Fibroblast of skin of right biceps (primary cell): ENCODE data around the gene COX7B2.

Source experiments
- DNase-seq: peaks from one replicate; pipeline ENCODE4 v3.0.0-alpha.2; 2013

COX7B2 gene

GRCh38 chr4:46886711-46887110, 22.3 kb downstream of the COX7B2 start:
- no peak for DNase-seq

- no peak for DNase-seq
Measured at GRCh38 chr4:46878641-46879040, 30.4 kb downstream of the COX7B2 start.

DNA sequence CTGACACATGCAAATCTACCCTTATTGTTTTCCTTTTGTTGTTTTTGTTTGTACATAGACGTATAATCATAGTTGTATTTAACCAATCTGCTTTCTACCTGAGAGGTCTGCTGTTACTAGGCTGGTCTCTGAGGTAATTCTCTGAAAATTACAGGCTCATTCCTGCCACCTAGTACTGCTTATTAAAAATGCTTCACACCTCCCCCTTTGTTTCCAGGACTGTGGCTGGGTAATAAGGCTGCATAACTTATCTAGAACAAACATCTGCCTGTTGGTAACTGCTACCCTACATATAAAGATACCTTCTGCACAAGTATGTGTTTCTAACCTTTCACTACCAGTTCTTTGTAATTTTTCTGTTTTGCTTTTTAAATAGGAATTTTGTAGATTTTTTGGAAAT, 34.2 kb downstream of the COX7B2 start:
- DNase-seq = no peak

DNA sequence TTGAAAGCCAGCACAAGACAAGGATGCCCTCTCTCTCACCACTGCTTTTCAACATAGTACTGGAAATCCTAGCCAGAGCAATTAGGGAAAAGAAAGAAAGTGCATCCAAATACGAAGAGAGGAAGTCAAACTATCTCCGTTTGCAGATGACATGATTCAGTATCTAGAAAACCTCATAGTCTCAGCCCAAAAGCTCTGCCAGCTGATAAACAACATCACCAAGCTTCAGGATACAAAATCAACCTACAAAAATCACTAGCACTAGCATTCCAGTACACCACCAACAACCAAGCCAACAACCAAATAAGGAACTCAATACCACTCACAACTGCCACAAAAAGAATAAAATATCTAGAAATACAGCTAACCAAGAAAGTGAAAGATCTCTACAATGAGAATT, 38.6 kb downstream of the COX7B2 start:
- no peak for DNase-seq

GRCh38 chr4:46856333-46856732, 52.7 kb downstream of the COX7B2 start:
- DNase-seq = no peak

GRCh38 chr4:46852800-46853199, 56.2 kb downstream of the COX7B2 start:
- no peak for DNase-seq

GRCh38 chr4:46850026-46850425, 59.0 kb downstream of the COX7B2 start:
- no peak for DNase-seq

DNA sequence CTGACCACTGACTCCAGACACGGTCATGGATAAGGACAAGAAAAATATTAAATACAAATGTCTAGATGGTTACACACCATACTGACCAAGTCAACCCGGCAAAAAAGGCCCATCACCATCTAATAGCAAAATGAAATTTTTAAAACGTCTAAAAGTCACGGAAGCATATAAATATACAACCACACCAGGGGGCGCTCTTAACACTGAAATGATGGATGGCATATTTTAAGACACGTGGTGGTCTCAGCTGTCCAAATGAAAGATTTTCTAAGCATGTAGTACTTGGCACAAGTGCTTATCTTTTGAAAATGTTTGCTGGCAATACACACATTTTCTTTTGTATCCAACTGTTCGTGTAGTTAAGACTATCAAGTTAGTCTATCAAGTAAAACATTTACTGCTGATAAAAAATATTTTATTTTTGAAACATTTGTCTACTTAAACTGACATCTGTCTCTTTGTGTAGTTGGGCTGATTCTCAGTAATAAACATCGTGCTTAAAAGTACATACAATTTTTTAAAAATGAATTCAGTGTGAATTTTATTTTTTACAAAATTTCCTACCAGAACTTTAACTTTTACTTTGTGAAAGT, 64.6 kb downstream of the COX7B2 start:
- peak; percentile 47 for DNase-seq

DNA sequence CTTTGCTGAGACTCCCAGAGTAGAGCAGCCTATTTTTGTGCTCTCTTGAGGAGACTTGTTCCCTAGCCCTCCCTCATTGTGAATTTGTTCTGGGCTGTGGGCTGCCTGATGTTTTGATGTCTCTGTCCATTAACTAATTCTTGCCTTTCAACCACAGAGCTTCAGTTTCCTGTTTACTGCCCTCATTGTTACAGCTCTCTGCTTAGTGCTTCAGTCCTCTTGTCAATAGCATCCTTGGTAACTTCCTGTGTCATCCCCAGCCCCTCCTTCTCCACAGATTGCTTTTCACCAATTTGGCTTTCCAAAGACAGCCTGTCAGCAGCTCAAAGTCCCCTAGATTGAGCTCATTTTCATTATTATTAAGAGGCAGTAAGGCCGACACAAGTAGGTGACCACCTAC, 69.9 kb downstream of the COX7B2 start:
- DNase-seq = no peak

DNA sequence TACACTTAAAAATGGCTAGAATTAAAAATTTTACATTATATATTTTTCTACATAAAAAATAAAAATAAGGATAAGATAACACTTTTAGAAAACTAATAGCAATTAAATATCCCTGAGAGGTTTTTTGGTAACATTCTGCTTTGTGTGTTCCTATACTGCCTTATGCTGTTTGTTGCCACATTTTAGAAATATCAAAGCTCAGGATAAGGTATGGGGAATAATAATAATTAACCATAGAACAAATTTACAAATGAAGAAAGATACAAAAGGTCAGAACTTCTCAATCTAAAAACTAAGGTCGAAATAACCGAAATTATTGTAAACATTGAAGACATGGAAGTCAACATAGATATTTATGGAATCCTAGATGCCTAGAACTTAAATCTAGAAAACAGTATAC, 71.4 kb downstream of the COX7B2 start:
- no peak for DNase-seq

DNA sequence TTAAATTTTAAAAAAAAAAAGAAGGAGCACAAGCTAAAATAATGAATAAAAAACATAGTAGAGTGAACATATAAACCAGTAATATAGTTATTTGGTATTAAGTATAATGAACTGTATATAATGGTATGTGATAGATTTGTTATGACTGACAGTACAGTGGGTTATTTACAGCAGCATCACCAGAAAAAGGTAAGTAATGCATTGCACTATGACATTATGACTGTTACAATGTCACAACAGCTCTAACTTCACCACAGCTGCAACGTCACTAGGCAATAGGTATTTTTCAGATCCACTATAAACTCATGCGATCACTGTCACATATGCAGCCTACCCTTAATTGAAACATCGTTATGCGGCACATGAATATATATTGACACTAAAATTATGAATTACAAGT, 72.5 kb downstream of the COX7B2 start:
- no peak for DNase-seq

DNA sequence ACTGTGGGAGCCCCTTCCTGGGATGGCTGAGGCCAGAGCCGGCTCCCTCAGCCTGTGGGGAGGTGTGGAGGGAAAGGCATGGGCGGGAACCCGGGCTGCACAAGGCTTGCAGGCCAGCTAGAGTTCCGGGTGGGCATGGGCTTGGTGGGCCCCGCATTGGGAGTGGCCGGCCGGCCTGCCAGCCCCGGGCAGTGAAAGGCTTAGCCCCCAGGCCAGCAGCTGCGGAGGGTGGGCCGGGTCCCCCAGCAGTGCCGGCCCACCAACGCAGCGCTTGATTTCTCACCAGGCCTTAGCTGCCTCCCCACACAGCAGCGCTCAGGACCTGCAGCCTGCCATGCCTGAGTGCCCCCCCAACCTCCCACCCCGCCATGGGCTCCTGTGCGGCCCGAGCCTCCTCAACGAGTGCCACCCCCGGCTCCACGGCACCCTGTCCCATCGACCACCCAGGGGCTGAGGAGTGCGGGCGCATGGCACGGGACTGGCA, 78.0 kb downstream of the COX7B2 start:
- DNase-seq = no peak

DNA sequence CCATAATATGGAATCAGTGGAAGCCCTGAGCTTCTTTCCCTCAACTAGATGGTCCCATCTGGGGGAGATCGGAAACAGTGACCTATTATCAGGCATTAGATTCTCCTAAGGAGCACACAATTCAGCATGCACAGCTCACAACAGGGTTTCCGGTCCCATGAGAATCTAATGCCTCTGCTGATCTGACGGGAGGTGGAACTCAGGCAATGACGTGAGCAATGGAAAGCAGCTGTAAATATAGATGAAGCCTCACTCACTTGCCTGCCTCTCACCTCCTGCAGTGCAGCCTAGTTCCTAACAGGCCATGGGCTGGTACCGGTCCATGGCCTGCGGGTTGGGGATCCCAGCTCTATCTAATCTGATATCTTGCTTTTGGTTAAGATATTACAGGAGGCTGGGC, 88.9 kb downstream of the COX7B2 start:
- DNase-seq = no peak

- no peak for DNase-seq
Measured at GRCh38 chr4:46819095-46819494, 90.0 kb downstream of the COX7B2 start.

- no peak for DNase-seq
Measured at GRCh38 chr4:46818604-46819003, 90.4 kb downstream of the COX7B2 start.

GRCh38 chr4:46817806-46818205, 91.2 kb downstream of the COX7B2 start:
- DNase-seq = no peak

DNA sequence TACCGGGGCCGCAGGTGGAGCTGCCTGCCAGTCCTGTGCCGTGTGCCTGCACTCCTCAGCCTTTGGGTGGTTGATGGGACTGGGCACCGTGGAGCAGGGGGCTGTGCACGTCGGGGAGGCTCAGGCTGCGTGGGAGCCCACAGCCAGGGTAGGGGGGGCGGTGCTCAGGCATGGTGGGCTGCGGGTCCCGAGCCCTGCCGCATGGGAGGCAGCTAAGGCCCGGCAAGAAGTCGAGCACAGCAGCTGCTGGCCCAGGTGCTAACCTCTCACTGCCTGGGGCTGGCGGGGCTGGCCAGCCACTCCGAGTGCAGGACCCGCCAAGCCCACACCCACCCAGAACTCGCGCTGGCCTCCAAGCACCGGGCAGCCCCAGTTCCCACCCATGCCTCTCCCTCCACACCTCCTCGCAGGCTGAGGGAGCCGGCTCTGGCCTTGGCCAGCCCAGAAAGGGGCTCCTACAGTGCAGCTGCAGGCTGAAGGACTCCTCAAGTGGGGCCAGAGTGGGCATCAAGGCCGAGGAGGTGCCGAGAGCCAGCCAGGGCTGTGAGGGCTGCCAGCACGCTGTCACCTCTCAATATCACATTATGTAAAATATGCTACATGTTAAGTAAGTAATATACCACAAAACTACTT, 104.1 kb downstream of the COX7B2 start:
- DNase-seq = no peak

DNA sequence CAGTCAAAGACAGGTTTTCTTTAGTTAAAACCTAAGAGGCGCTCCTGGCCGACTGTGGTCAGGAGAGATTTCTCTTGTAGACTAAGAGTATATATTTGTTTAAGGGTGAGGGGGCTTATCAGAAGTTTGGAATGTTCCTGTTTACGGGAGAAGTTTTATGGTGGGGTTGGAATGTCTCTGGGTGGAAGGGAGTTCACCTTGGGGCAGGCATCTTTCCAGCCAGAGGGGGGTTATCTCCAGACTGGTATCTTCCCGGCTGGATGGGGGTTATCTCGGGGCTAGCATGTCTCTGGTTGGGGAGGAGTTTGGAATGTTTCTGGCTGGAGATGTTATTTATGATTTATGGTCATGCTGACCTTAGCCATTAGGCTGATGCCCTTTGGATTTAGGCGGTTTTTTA, 116.0 kb downstream of the COX7B2 start:
- DNase-seq = no peak

DNA sequence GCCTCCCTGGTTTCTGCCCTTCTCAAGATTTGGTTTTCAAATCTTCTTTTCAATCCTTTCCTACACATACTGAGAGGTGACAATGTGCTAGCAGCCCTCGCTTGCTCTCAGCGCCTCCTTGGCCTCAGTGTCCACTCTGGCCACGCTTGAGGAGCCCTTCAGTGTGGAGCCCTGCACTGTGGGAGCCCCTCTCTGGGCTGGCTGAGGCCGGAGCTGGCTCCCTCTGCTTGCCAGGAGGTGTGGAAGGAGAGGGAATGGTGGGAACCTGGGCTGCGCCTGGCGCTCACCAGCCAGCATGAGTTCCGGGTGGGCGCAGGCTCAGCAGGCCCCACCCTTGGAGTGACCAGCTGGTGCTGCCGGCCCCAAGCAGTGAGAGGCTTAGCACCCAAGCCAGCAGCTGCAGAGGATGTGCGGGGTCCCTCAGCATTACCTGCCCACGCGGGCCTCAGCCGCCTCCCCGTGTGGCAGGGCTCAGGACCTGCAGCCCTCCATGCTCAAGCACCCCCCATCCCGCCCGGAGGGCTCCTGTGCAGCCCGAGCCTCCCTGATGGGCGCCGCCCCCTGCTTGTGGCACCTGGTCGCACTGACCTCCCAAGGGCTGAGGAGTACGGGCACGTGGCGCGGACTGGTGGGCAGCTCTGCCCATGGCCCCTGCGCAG, 127.5 kb downstream of the COX7B2 start:
- no peak for DNase-seq

GRCh38 chr4:46765465-46765864, 143.6 kb downstream of the COX7B2 start:
- no peak for DNase-seq

DNA sequence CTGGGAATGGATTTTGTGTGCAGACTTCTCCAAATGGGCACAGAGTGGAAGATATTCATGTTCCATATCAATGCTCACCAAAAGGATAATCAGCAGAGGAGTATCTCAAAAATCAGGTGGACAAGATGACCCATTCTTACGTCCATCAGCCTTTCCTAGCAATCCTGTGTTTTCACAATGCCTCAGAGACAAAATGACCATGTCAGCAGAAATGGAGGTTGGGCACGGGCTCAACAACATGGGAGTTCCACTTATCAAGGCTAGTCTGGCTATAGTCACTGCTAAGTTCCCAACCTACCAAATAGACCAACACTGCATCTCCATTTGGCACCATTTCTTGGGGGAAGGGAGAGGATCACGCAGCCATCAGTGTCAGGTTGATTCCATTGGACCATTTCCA, 179.0 kb downstream of the COX7B2 start:
- DNase-seq = no peak

GRCh38 chr4:46720055-46720454, 189.0 kb downstream of the COX7B2 start:
- DNase-seq = no peak

DNA sequence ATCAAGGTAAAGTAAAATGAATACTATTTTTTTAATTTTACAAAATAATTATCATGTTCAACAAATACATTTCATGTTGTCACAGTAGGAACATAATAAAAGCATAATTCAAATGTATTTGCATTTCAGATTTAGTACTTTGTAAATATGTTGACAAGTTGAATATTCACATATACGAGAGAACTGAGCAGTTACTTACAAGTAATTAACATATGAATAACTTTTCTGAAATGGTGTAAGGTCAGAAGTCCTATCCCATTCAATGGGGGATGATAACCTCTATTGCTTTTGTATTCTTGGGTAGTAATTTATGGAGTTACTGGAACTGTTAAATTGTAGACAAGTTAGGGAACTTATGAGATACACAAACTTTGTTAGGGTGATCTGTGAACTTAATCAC, 191.1 kb downstream of the COX7B2 start:
- no peak for DNase-seq

DNA sequence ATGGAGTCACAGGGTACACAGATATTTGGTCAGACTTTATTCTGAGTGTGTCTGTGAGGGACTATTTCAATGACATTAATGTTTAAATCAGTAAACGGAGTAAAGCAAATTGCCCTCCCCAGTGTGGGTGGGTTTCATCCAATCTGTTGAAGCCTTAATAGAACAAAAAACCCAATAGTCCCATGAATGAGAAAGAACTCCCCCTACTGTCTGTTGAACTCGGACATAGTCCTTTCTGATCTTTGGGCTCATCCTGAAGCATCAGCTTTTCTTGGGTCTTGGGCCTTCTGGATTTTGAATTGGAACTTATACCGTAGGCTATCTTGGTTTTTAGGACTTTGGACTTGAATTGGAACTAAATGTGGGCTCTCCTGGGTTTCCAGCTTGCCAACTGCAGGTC, 193.6 kb downstream of the COX7B2 start:
- DNase-seq = no peak

DNA sequence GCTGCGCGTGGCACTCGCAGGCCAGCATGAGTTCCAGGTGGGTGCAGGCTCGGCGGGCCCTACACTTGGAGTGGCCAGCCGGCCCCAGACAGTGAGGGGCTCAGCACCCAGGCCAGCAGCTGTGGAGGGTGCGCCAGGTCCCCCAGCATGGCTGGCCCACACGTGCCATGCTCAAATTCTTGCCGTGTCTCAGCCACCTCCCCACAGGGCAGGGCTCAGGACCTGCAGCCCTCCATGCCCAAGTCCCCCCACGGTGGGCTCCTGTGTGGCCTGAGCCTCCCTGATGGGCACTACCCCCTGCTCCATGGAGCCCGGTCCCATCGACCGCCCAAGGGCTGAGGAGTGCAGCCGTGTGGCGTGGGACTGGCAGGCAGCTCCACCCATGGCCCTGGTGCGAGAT, 210.2 kb downstream of the COX7B2 start:
- DNase-seq = no peak
